ENCODE results near the gene MTHFSD.

The MTHFSD gene

DNA sequence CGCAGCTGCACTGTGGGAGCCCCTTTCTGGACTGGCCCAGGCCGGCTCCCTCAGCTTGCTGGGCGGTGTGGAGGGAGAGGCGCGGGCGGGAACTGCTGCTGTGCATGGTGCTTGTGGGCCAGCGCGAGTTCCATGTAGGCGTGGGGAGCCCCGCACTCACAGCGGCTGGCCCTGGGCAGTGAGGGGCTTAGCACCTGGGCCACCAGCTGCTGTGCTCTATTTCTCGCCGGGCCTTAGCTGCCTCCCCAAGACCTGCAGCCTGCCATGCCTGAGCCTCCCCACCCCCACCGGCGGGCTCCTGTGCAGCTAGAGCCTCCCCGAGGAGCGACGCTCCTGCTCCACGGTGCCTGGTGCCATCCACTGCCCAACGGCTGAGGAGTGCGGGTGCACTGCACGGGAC lies 1.7 kb downstream of the MTHFSD start:
- TF ChIP-seq, protein P1, sequence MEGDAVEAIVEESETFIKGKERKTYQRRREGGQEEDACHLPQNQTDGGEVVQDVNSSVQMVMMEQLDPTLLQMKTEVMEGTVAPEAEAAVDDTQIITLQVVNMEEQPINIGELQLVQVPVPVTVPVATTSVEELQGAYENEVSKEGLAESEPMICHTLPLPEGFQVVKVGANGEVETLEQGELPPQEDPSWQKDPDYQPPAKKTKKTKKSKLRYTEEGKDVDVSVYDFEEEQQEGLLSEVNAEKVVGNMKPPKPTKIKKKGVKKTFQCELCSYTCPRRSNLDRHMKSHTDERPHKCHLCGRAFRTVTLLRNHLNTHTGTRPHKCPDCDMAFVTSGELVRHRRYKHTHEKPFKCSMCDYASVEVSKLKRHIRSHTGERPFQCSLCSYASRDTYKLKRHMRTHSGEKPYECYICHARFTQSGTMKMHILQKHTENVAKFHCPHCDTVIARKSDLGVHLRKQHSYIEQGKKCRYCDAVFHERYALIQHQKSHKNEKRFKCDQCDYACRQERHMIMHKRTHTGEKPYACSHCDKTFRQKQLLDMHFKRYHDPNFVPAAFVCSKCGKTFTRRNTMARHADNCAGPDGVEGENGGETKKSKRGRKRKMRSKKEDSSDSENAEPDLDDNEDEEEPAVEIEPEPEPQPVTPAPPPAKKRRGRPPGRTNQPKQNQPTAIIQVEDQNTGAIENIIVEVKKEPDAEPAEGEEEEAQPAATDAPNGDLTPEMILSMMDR (conservative IDR thresholded peaks at IDR 0.05; ENCODE audit: low read depth, low read length) = no peak
- no peak for DNase-seq (ENCODE audit: low read depth)
- no peak overlapping the region for H3K4me3 ChIP-seq (ENCODE audit: low read length)

DNA sequence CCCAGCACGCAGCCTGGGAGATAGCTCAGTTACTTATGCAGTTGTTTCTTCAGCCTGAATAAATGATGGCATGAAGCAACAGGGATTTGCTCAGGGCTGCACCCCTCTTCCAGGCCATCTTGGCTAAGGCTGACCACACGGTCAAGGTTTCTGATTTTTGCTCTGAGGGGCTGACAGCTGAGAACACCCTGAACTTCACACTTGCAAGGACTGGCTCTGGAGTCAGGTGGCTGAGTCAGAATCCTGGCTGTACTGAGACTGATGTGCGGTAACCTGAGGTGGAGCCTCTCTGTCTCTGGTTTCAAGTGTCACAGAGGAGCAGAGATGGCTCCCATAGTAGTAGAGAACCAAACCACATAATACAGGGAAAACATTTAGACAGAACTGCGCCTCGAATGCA lies 4.8 kb downstream of the MTHFSD start:
- no peak for DNase-seq (ENCODE audit: low read depth)
- TF ChIP-seq, protein P1 (conservative IDR thresholded peaks at IDR 0.05; ENCODE audit: low read depth, low read length) = no peak
- H3K4me3 ChIP-seq (ENCODE audit: low read length) = no peak overlapping the region

DNA sequence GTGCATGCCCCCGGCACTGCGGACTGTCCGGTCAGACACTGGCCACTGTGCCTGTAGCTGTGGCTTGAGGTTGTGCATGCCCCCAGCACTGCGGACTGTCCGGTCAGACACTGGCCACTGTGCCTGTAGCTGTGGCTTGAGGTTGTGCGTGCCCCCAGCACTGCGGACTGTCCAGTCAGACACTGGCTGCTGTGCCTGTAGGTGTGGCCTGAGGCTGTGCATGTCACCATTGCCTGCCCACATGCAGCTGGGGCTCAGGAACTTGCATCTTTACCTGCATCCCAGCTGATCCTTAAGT lies 5.2 kb downstream of the MTHFSD start:
- TF ChIP-seq, protein P1 (conservative IDR thresholded peaks at IDR 0.05; ENCODE audit: low read depth, low read length) = no peak
- H3K4me3 ChIP-seq (ENCODE audit: low read length) = no peak overlapping the region
- DNase-seq (ENCODE audit: low read depth) = no peak

DNA sequence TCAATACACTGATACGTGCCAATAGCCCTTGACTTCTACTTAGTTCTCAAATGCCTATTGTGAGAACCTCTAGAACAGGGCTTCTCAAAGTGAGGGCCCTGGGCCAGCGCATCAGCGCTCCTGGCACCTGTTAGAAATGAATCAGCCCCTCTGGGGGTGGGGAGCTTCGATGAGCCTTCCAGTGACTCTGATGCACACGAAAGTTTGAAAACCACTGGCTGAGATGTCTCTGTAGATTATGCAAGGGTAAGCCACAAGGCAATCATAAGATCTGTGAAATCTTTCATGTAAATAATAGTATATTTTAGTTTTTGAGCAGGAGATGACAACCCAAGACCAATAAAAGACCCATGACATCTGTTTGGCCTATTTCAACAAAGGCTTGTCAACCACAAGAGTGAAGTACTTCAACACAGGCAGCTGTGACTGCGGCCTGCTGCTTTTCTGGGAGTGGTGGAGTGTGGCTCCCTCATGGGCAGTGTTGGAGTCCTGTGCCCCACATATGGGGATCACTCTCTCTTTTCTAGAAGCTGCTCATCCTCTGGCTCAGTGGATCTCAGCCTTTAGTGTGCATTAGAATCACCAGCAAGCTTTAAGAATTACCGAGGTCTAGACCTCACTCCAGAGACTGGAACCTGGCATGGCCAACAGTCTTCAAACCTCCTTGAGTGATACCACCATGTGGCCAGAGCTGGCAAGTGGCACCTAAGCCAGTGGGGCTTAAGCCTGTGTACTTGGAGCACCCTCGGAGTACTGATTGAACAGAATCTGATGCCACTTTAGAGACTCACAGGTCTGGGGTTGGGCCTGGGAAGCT lies 5.8 kb downstream of the MTHFSD start:
- no peak for DNase-seq (ENCODE audit: low read depth)
- no peak overlapping the region for H3K4me3 ChIP-seq (ENCODE audit: low read length)
- TF ChIP-seq, protein P1 (conservative IDR thresholded peaks at IDR 0.05; ENCODE audit: low read depth, low read length) = no peak

DNA sequence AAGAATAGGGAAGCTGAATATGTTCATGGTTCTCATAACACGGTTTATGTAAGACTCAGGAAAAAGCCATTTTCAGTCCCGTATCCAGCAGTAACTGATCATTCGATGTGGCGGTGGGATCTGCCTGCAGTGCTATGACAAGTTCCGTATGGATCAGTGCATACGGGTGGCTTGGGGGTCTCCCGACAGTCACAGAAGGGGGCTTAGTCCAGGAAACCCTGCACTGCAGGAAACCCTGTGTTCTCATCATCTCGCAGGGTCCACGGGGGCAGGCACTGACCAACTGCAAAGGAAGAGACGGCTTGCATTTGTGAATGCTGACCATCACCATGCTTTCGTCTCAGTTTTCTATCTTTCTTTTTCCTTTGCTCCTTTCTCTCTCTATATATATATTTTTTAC lies 7.7 kb downstream of the MTHFSD start:
- TF ChIP-seq, protein P1 (conservative IDR thresholded peaks at IDR 0.05; ENCODE audit: low read depth, low read length) = no peak
- no peak for DNase-seq (ENCODE audit: low read depth)
- H3K4me3 ChIP-seq (ENCODE audit: low read length) = no peak overlapping the region

DNA sequence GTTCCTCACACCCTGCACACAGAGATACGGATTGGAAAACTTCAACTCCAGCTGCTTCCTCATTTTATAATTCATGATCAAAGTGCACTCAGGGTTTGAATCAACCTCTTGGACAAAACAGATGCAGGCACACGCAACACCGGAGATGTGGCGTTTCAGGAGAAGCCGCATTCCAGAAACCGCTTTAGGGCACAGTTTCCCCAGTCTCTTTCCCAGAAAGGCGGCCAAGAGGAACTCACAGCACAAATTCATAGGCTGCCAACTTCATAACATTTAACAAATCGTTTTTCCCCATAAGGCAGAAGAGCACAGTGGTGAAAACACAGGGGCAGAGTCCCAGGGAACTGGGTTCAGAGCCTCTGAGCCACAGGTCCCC lies 8.4 kb downstream of the MTHFSD start:
- H3K4me3 ChIP-seq (ENCODE audit: low read length) = no peak overlapping the region
- TF ChIP-seq, protein P1 (conservative IDR thresholded peaks at IDR 0.05; ENCODE audit: low read depth, low read length) = no peak
- DNase-seq (ENCODE audit: low read depth) = no peak

DNA sequence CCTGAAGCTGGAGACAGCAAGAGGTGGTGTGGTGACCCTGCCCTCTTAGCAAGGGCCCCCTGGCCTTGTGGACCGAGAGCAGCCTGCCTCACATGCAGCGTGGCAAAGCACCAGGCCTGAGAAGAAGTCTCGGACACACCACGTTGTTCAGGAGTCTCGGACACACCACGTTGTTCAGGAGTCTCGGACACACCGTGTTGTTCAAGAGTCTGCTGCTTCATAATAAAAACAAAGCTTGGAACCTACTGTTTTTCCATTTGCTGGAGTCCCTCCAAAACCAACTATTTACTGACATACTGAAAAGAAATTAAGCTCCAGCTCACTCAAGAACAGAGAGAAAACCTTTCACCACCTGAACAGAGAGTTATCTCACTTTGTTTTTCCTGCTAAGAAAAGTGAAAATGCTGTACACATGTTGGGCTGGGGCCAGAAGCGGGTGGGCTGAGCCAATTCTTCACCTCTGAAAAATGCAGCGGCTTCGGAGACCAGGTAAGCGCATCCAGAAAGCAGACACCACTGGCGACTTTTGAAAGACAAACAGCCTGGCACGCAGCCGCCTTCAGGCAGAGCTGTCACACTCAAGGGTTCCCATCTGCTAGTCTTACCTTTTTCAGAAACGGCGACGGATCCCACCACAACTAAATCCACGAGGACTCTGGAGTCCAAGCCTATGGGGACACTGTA lies 8.9 kb downstream of the MTHFSD start:
- no peak for DNase-seq (ENCODE audit: low read depth)
- H3K4me3 ChIP-seq (ENCODE audit: low read length) = no peak overlapping the region
- TF ChIP-seq, protein P1 (conservative IDR thresholded peaks at IDR 0.05; ENCODE audit: low read depth, low read length) = no peak
